Mesothelial cell of epicardium (in vitro differentiated cells): ENCODE data around the gene ZNF536. TPM values are rescaled to one million over a fixed set of nuclear protein-coding genes. Genes with fewer than 3 reads are reported as not detected.

Experiments used
- DNase-seq, 2 experiments: peaks; one replicate each; pipeline ENCODE4 v3.0.0; 2021; ENCODE audit warnings: low spot score in 2 of 2; ENCODE audit not compliant: unreplicated experiment in 2 of 2
- H3K27ac Mint-ChIP-seq: 2 replicates; pipeline ENCODE4 v1.8.0; 2021; ENCODE audit warnings: mixed read lengths
- H3K27me3 Mint-ChIP-seq: 2 replicates; pipeline ENCODE4 v1.8.0; 2021; ENCODE audit warnings: low read depth, mixed read lengths
- H3K36me3 Mint-ChIP-seq: 2 replicates; pipeline ENCODE4 v1.8.0; 2021; ENCODE audit warnings: mixed read lengths
- H3K4me1 Mint-ChIP-seq: 2 replicates; pipeline ENCODE4 v1.8.0; 2021; ENCODE audit warnings: mixed read lengths
- H3K4me3 Mint-ChIP-seq: 2 replicates; pipeline ENCODE4 v1.8.0; 2021; ENCODE audit warnings: mild to moderate bottlenecking, moderate library complexity, mixed read lengths
- H3K9me3 Mint-ChIP-seq: 2 replicates; pipeline ENCODE4 v1.8.0; 2021; ENCODE audit warnings: mixed read lengths
- CTCF ChIP-seq: fragments of 200-600 bp; sonication (generic); IDR thresholded peaks from one replicate; pipeline ENCODE4 v1.5.0; 2021; ENCODE audit warnings: antibody characterized with exemption; ENCODE audit not compliant: unreplicated experiment
- total RNA-seq: library from RNA; stranded (reverse); gene quantifications from 3 replicates; pipeline ENCODE4 v1.2.1, GENCODE V29; 2021

The ZNF536 gene
- total RNA-seq, 1 donor from 2014 or later: 9.2 TPM

GRCh38 chr19:30541575-30541974 lies 169.4 kb downstream of the ZNF536 start:
- no peaks in the 10 kb centered on the region for H3K9me3 Mint-ChIP-seq
- DNase-seq: no peak
- no peak for TF ChIP-seq CTCF
- H3K4me3 Mint-ChIP-seq: no peak overlapping the region
- H3K27ac Mint-ChIP-seq: no peak overlapping the region
- no peaks in the 10 kb centered on the region for H3K4me1 Mint-ChIP-seq
- H3K27me3 Mint-ChIP-seq: peaks cover 28% of the 10 kb centered on the region
- no peaks in the 10 kb centered on the region for H3K36me3 Mint-ChIP-seq

- Mint-ChIP-seq H3K4me1 (no peaks in the 10 kb centered on the region), H3K27ac (no peak overlapping the region), H3K4me3 (no peak overlapping the region), H3K9me3 (no peaks in the 10 kb centered on the region), H3K27me3 (peaks cover 20% of the 10 kb centered on the region), H3K36me3 (no peaks in the 10 kb centered on the region)
- no peak for DNase-seq
- no peak for TF ChIP-seq CTCF
These were observed 171.2 kb downstream of the ZNF536 start for GRCh38 chr19:30543243-30543945.

- no peak for DNase-seq
- H3K27ac Mint-ChIP-seq: no peak overlapping the region
These were observed 173.6 kb downstream of the ZNF536 start for GRCh38 chr19:30545752-30546151.

GRCh38 chr19:30546332-30546731 lies 174.1 kb downstream of the ZNF536 start:
- no peaks in the 10 kb centered on the region for H3K9me3 Mint-ChIP-seq
- H3K4me3 Mint-ChIP-seq: no peak overlapping the region
- TF ChIP-seq CTCF: no peak

More at GRCh38 chr19:30545752-30546151, 173.6 kb downstream of the ZNF536 start:
- Mint-ChIP-seq H3K27me3 (peaks cover 14% of the 10 kb centered on the region), H3K4me3 (no peak overlapping the region), H3K9me3 (no peaks in the 10 kb centered on the region), H3K4me1 (no peaks in the 10 kb centered on the region), H3K36me3 (no peaks in the 10 kb centered on the region)
- no peak for TF ChIP-seq CTCF

GRCh38 chr19:30547246-30547645 lies 175.1 kb downstream of the ZNF536 start:
- Mint-ChIP-seq H3K27me3 (peaks cover 15% of the 10 kb centered on the region), H3K4me1 (no peaks in the 10 kb centered on the region), H3K36me3 (no peaks in the 10 kb centered on the region), H3K9me3 (no peaks in the 10 kb centered on the region), H3K27ac (no peak overlapping the region), H3K4me3 (no peak overlapping the region)
- no peak for TF ChIP-seq CTCF
- DNase-seq: no peak

More at GRCh38 chr19:30546332-30546731, 174.1 kb downstream of the ZNF536 start:
- DNase-seq: no peak
- Mint-ChIP-seq H3K27ac (no peak overlapping the region), H3K36me3 (no peaks in the 10 kb centered on the region), H3K4me1 (no peaks in the 10 kb centered on the region), H3K27me3 (peaks cover 13% of the 10 kb centered on the region)
